ENCODE measurements around the gene ZBTB7C.

The ZBTB7C gene

DNA sequence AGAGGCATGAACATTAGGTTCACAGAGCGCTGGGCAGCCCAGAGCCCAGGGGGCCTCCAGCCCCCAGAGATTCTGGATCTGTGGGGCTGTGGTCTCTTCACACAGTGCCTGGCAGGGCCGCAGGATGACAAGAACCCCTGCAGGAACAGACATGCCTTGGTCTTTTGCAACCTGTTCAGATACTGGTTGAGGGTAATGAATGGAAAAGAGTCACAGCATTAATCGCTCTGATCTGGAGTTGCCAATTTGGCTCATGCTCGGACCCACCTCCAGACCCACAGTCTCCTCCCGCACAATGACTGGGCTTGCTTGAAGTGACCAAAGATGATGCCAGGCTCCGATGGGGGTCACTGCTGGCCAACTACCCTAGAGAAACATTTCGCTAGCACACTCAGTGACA lies 249.4 kb downstream of the ZBTB7C start:
- no peak for DNase-seq

GRCh38 chr18:48158721-48159120 lies 250.5 kb downstream of the ZBTB7C start:
- DNase-seq: no peak

- DNase-seq: no peak
These were observed 251.2 kb downstream of the ZBTB7C start for GRCh38 chr18:48157956-48158355.

DNA sequence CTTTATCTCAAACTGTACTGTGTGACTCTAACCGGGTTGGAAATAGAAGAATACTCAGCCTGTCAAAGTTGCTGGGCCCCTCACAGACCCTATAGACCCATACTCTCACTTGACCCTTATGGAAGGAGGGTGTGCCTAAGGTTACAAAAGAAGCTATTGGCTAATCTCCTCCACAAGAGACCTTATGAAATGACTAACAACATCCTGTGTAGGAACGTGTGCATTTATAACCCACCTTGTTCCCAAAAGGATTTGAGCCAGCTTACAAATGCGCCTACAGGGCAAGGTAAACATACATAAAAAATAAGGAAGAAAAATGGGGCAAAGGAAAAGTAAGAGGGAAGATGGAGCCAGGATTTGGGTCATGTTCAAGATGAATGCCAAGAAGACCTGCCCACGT lies 253.3 kb downstream of the ZBTB7C start:
- DNase-seq: no peak

DNA sequence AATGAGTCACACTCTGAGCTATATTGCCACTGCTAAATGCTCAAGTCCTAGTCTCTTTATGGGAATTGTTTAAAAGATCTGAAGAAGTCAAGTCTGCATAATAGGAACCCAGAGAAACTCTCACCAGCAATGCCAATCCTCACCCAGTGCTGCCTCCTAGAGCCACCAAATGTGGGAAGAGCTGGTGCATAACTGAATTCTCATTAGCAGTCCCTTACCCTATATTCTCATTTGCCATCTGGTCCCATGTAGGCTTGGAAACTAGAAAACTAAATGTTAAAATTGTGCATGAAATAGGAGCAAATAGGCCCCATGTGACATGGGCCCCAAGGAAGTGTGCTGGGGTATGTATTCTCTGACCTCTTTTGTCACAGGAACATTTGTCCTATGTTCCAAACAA lies 254.4 kb downstream of the ZBTB7C start:
- DNase-seq: no peak

GRCh38 chr18:48153613-48154481 lies 255.3 kb downstream of the ZBTB7C start:
- DNase-seq: no peak

- DNase-seq: no peak
These were observed 256.6 kb downstream of the ZBTB7C start for GRCh38 chr18:48152549-48152948.

DNA sequence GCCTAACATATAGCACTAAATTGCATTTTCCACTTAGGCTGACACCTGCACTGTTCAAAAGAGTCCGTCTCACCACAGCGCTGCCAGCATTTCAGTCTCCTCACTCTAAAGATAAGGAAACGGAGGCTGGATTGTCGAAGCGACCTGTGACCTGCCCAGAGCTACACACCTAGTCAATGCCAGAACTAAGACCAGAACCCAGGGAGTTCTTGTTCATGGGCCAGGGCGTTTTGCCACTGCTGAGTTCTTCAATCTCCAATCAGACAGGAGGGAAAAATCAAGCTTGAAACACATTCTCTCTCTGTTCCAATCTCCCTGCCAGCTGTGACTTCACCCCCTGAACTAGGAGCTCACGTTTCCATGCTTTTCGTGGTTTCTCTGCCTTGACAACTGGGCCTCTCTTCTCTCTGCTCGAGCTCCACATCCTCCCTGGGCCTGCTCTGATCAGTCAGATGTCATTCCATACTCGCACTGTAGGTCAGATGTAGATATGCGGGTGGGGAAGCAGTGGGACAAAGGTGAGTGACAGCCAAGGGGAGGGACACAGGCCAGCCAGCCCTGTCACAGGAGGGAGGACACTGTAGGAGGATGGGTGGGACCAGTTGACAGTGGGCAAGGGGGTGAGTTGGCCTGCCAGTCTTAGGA lies 257.6 kb downstream of the ZBTB7C start:
- DNase-seq: no peak

DNA sequence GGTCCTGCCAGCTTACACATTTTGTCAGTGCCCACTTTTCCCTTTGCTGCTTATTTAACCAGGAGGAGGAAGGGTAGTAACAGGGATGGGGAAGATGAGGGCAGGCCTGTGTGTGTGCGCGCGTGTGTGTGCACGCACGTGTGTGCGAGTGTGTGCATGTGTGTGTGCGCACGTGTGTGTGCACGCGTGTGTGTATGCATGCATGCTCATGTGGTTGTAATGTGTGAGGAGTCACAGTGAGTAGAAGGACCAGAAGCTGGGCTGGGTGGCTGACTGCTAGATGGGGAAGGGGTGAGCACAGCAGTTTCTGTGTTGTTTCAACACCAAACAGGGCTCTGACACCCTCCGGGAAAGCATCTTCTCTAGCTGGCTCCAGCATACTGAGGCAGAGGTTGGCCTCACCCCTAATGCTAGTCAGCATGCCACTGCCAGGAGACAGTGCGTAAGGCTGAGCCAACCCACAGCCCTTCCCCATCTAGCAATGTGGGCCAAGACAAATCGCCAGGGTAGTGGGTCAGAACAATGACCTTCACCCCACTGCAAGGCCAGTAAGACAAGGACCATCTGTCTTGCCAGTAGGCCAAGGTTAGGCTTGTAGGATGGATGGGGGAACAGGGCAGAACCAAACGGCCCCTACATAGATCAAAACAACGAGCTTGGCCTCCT lies 260.0 kb downstream of the ZBTB7C start:
- DNase-seq: no peak

DNA sequence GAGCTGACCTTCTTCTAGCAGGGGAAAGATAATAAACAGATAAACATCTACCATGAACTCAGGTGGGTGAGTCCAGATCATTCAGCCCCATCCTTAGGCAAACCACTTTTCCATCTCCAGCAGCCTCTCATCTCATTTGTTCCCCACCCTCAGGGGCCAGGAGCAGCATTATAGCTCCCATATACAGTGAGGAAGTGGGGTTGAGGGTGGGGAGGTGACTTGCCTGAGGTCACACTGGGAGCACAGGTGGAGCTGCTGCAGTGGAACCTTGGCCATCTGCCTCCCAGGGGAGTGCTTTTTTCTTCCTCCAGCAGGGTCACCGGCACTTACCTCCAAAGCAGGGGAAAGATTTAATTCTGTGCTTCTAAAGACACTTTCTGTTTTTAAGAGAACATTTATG lies 266.2 kb downstream of the ZBTB7C start:
- DNase-seq: no peak

DNA sequence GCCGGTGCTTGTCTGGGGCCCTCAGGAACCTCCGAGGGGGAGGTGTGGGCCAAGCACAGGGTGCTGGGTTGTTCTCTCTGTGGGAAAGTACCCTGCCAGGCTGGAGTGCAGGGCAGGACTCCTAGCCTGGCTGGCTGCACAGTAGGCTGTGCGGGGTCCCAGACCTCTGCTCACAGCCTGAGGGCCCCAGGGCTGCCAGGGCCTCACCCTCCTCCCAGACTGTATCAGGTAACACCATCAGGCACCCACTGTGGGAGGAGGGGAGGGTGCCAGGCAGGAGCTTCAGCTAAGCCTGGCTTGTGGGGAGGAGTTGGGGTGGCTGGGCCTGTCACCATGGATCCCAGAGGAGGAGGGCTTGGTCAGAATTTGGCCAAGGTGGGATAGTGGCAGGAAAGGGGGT lies 266.8 kb downstream of the ZBTB7C start:
- no peak for DNase-seq

DNA sequence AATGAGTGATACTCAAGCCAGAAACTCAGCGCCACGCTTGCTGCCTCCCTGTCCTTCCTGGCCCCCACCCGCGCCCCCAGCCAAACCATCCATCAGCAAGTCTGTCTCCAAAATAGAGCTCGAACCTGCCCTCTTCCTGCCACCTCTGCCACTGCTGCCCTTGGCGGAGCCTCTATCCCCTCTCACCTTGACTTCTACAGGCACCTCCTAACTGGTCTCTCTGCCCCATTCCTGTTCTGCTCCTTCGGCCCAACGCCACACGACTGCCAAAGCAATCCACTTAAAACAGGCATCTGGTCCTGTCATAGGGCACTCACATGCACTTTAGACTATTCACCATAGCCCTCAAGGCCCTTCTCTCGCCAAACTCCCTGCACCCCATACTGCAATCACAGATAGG lies 268.5 kb downstream of the ZBTB7C start:
- DNase-seq: no peak

DNA sequence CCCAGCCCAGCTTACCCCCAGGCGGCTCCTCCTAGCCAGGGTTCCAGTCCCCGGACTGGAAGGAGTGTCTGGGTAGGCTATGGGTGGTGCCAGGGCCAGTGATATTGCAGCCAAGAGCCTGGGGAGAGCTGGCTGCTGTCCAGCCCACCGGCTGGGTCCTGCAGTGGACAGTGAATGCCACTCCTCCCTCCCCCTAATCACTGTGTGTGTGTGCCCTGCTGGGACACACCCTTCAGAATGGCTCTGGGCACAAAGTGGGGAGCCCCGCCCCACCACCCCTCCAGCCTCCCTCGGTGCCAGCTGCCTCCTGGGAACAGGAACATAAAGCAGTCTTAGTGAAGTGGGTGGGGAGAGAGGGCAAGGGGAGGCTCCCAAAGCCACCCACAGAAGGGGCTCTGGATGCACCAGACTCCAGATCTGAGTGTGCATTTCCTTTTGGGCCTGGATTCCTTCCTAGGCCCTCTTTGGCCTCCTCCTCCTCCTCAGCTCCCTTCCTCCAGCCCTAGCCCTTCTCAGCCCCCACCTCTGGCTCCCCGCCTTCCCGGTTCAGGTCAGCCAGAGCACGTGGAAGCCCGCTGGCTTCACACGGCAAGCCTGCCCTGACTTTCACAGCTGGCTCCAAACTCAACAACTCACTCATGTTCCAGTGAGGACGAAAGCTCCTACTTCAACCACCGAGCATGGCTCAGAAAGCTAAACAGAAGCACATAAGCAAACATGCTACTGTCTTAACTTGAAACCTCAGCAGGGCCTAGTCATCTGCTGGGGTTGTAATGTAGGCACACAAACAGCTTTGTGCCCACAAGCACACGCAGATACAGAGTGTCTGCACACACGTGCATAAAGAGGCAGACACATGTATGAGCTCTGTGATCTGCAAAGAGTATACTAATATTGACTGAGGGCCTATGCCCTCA lies 269.5 kb downstream of the ZBTB7C start:
- peak; percentile 5 for DNase-seq

DNA sequence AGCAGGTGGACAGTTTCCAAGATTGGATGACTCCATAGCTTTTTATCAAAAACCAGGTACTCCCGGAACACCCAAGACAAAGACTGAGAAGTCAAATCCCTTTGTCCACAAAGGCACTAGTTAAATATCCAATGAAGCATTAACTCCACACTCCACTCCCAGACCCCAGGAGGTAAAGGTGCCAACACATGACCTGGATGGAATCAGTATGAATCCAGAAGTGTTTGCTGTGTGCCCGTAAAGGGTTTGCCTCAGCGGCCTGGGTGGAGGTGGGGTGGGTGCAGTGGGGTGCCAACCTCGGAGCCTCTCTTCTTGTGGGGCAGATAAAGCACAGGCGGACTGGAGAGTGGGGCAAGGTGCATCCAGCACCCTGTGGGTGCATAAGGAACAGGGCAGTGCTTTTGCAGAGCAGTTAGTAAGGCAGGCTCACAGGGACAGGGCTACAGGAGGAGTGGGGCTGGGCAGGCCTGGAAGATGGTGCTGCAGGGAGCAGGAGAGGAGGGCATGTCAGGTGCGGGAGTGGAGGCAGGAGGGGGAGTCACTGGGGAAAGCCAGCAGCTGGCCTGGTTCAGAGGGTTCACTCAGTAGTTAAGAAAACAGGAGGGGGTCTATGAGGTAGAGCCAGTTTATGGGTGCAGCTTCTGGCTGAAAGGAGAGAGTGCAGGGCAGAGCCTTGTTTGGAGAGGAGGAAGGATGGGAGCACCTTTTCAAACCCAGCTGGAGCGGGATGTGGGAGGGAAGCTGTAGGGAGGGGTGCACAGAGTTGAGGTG lies 270.3 kb downstream of the ZBTB7C start:
- DNase-seq: no peak

- no peak for DNase-seq
These were observed 271.0 kb downstream of the ZBTB7C start for GRCh38 chr18:48138210-48138609.

DNA sequence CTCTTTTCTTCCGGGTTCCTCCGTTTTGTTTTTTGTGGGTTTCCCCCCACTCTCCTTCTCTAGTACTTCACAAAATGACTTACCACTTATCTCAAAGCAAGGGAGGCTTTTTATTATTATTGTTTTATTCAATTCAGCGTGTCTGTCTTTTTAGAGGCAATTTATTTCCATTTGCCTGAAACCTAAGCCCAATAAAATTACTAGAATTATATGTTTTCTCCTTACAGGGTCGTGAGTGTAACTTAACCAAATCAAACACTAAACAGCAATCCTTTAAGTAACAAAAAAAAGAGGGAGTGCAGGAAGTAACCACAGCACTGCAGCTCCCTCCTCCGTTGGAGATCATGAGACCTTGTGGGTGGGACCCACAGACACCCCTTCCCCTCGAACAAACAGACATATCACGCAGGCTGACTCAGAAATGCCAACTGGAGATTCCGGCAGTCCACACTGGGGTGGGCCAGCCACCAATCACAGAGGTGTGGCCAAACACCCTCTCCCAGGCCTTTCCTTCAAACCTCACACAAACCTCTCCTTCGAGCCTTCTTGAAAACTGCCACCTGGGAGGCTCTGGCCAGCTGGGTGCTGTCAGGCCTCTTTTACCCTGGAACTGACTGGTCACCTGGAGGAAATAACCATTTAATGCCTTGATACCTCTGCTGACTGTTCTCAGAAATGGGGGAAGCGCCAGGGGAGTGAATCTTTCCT lies 271.7 kb downstream of the ZBTB7C start:
- DNase-seq: no peak

- DNase-seq: no peak
These were observed 272.3 kb downstream of the ZBTB7C start for GRCh38 chr18:48136827-48137373.

DNA sequence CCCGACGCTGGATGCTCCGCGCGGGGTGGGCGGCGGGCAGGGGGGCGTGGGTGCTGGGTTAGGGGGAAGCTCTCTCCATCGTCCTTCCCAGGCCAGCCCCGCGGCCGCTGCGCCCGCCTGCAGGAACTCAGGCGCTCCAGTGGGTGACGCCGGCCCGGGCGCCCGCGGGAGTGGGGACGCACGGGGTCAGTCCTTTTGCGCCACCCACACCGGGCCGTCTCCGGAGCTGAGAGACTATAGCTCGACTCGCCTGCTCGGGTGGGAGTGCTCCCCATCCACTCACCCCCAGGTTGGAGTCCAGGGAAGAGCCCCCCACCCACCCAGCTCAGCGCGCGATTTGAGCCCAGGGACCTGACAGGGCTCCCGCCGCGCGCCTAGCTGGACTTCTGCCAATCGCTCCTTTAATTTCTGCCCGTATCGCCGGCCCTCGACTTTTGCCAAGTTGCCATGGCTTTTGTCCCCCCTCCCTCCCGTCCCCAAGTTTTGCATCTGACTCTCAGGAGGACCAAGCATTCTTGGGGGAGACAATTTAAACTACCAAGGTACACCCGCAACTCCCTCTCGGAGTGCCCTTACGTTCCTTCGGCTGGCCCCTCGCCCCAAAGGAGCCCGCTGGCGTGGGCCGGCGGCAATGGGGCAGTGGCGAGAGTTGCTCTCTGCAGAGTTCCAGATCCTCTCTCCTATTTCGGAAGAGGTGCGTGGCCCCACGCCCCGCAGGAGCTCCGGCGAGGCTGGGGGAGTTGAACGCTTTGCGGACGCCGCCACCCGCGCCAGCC lies 272.9 kb downstream of the ZBTB7C start:
- DNase-seq: no peak

DNA sequence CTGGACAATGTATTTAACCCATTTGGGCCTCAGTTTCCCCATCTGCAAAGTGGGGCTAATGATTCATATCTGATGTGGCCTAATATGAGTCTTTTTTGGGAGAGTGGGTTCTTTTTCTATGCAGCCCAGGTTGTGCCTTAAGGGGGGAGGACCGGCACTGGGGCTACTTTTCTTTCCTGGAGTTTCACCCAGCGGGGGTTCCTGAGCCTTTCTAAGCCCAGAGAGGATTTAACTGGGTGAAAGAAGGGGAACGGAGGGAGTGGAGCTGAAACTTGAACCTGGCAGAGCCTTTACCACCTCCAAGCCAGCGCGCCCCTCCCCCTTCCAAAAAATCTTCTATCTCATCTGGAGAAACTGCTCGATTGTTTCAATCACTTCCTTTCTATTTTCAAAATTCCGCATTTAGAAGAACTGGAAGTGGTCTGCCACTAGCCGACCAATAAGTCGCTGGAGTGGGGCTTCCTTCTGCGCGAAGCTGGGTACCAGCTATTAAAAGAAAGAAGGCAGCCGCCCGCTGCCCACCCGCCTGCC lies 273.7 kb downstream of the ZBTB7C start:
- no peak for DNase-seq

- DNase-seq: no peak
These were observed 274.6 kb downstream of the ZBTB7C start for GRCh38 chr18:48134609-48135008.
